ENCODE data around the gene HADHB.
A peak's percentile ranks its signal among the peaks of the same experiment; 100 is the strongest.
"Not testable (repeated sequence)": the region's sequence is repeated elsewhere in the genome, so short reads cannot be mapped to it uniquely, and the experiment has no call there.

HADHB gene

GRCh38 chr2:26245231-26245732 lies 543 bp downstream of the HADHB start:
- peak; percentile 28 for DNase-seq (ENCODE audit: low read depth)

- DNase-seq (ENCODE audit: low read depth), result no peak
Observed at GRCh38 chr2:26245810-26246209, 1.1 kb downstream of the HADHB start.

- no peak for DNase-seq (ENCODE audit: low read depth)
Observed at GRCh38 chr2:26246818-26247217, 2.1 kb downstream of the HADHB start.

GRCh38 chr2:26249625-26250024 lies 4.9 kb downstream of the HADHB start:
- no peak for DNase-seq (ENCODE audit: low read depth)

GRCh38 chr2:26251893-26252292 lies 7.2 kb downstream of the HADHB start:
- no peak for DNase-seq (ENCODE audit: low read depth)

GRCh38 chr2:26255759-26256384 lies 11.1 kb downstream of the HADHB start:
- DNase-seq (ENCODE audit: low read depth), result no peak

- not testable (repeated sequence) for DNase-seq (ENCODE audit: low read depth)
Observed at GRCh38 chr2:26258836-26259235, 14.1 kb downstream of the HADHB start.

- no peak for DNase-seq (ENCODE audit: low read depth)
Observed at GRCh38 chr2:26268213-26268612, 23.5 kb downstream of the HADHB start.

GRCh38 chr2:26268670-26269385 lies 24.1 kb downstream of the HADHB start:
- not testable (repeated sequence) for DNase-seq (ENCODE audit: low read depth)

- no peak for DNase-seq (ENCODE audit: low read depth)
Observed at GRCh38 chr2:26269571-26270158, 24.9 kb downstream of the HADHB start.

GRCh38 chr2:26270373-26270772 lies 25.6 kb downstream of the HADHB start:
- no peak for DNase-seq (ENCODE audit: low read depth)

GRCh38 chr2:26273501-26273900 lies 28.8 kb downstream of the HADHB start:
- no peak for DNase-seq (ENCODE audit: low read depth)

- DNase-seq (ENCODE audit: low read depth), result no peak
Observed at GRCh38 chr2:26274058-26274613, 29.4 kb downstream of the HADHB start.

- DNase-seq (ENCODE audit: low read depth), result no peak
Observed at GRCh38 chr2:26276484-26277227, 31.9 kb downstream of the HADHB start.

- DNase-seq (ENCODE audit: low read depth), result no peak
Observed at GRCh38 chr2:26279886-26280285, 35.1 kb downstream of the HADHB start.

GRCh38 chr2:26281226-26281625 lies 36.5 kb downstream of the HADHB start:
- no peak for DNase-seq (ENCODE audit: low read depth)

GRCh38 chr2:26283606-26284005 lies 38.9 kb downstream of the HADHB start:
- no peak for DNase-seq (ENCODE audit: low read depth)

- DNase-seq (ENCODE audit: low read depth), result no peak
Observed at GRCh38 chr2:26284132-26284531, 39.4 kb downstream of the HADHB start.

GRCh38 chr2:26285931-26286330 lies 41.2 kb downstream of the HADHB start:
- no peak for DNase-seq (ENCODE audit: low read depth)

GRCh38 chr2:26290001-26290400 lies 45.3 kb downstream of the HADHB start:
- DNase-seq (ENCODE audit: low read depth), result no peak

GRCh38 chr2:26292646-26293045 lies 47.9 kb downstream of the HADHB start:
- DNase-seq (ENCODE audit: low read depth), result no peak

- no peak for DNase-seq (ENCODE audit: low read depth)
Observed at GRCh38 chr2:26295511-26295910, 50.8 kb downstream of the HADHB start.

All from activated T-cell treated with anti-CD3 and anti-CD28 coated beads for 24 hours (primary cell).